Measurements from ENCODE around the gene ICE2. TPM values are rescaled to one million over a fixed set of nuclear protein-coding genes. Genes with fewer than 3 reads are reported as not detected.

ICE2 gene
- total RNA-seq, 2 donors from 2014 or later = 46.0 to 69.3 TPM

- peaks cover 71% of the 10 kb centered on the region for H3K36me3 Mint-ChIP-seq (ENCODE audit: low read depth)
Measured at GRCh38 chr15:60444289-60444912, 34.5 kb downstream of the ICE2 start.

GRCh38 chr15:60442763-60443162, 36.2 kb downstream of the ICE2 start:
- no peaks in the 10 kb centered on the region for H3K9me3 Mint-ChIP-seq
- peaks cover 3% of the 10 kb centered on the region for H3K4me1 Mint-ChIP-seq
- no peaks in the 10 kb centered on the region for H3K27me3 Mint-ChIP-seq
- H3K36me3 Mint-ChIP-seq (ENCODE audit: low read depth) = peaks cover 71% of the 10 kb centered on the region
- H3K27ac Mint-ChIP-seq = no peak overlapping the region
- no peak overlapping the region for H3K4me3 Mint-ChIP-seq
- ATAC-seq (replicated peaks) = no peak

More at GRCh38 chr15:60444289-60444912, 34.5 kb downstream of the ICE2 start:
- no peak for ATAC-seq (replicated peaks)
- H3K27me3 Mint-ChIP-seq = no peaks in the 10 kb centered on the region
- H3K4me1 Mint-ChIP-seq = peaks cover 3% of the 10 kb centered on the region
- no peaks in the 10 kb centered on the region for H3K9me3 Mint-ChIP-seq
- H3K4me3 Mint-ChIP-seq = no peak overlapping the region
- H3K27ac Mint-ChIP-seq = no peak overlapping the region

- ATAC-seq (replicated peaks) = no peak
- peaks cover 67% of the 10 kb centered on the region for H3K36me3 Mint-ChIP-seq (ENCODE audit: low read depth)
Measured at GRCh38 chr15:60442031-60442650, 36.8 kb downstream of the ICE2 start.

GRCh38 chr15:60441331-60441730, 37.6 kb downstream of the ICE2 start:
- H3K27ac Mint-ChIP-seq = peak overlapping the region; percentile 7
- no peaks in the 10 kb centered on the region for H3K9me3 Mint-ChIP-seq
- H3K27me3 Mint-ChIP-seq = no peaks in the 10 kb centered on the region
- ATAC-seq (replicated peaks) = no peak
- H3K4me3 Mint-ChIP-seq = no peak overlapping the region
- peaks cover 3% of the 10 kb centered on the region for H3K4me1 Mint-ChIP-seq
- peaks cover 58% of the 10 kb centered on the region for H3K36me3 Mint-ChIP-seq (ENCODE audit: low read depth)

More at GRCh38 chr15:60442031-60442650, 36.8 kb downstream of the ICE2 start:
- no peaks in the 10 kb centered on the region for H3K9me3 Mint-ChIP-seq
- no peaks in the 10 kb centered on the region for H3K27me3 Mint-ChIP-seq
- no peak overlapping the region for H3K4me3 Mint-ChIP-seq
- peaks cover 3% of the 10 kb centered on the region for H3K4me1 Mint-ChIP-seq
- H3K27ac Mint-ChIP-seq = no peak overlapping the region

GRCh38 chr15:60438646-60439045, 40.3 kb downstream of the ICE2 start:
- ATAC-seq (replicated peaks) = no peak
- Mint-ChIP-seq H3K9me3 (no peaks in the 10 kb centered on the region), H3K4me3 (no peak overlapping the region), H3K27ac (no peak overlapping the region), H3K4me1 (peaks cover 3% of the 10 kb centered on the region), H3K36me3 (ENCODE audit: low read depth) (peaks cover 68% of the 10 kb centered on the region), H3K27me3 (no peaks in the 10 kb centered on the region)

- Mint-ChIP-seq H3K36me3 (ENCODE audit: low read depth) (peaks cover 56% of the 10 kb centered on the region), H3K4me1 (peaks cover 3% of the 10 kb centered on the region), H3K27ac (no peak overlapping the region), H3K27me3 (no peaks in the 10 kb centered on the region), H3K4me3 (no peak overlapping the region), H3K9me3 (no peaks in the 10 kb centered on the region)
- ATAC-seq (replicated peaks) = no peak
Measured at GRCh38 chr15:60428935-60429334, 50.0 kb downstream of the ICE2 start.

- ATAC-seq (replicated peaks) = no peak
- Mint-ChIP-seq H3K9me3 (no peaks in the 10 kb centered on the region), H3K27me3 (no peaks in the 10 kb centered on the region), H3K4me3 (no peak overlapping the region), H3K4me1 (peaks cover 6% of the 10 kb centered on the region), H3K36me3 (ENCODE audit: low read depth) (peaks cover 62% of the 10 kb centered on the region), H3K27ac (no peak overlapping the region)
Measured at GRCh38 chr15:60426870-60427508, 52.0 kb downstream of the ICE2 start.

GRCh38 chr15:60425461-60425860, 53.5 kb downstream of the ICE2 start:
- no peak for ATAC-seq (replicated peaks)
- H3K27me3 Mint-ChIP-seq = no peaks in the 10 kb centered on the region
- no peak overlapping the region for H3K4me3 Mint-ChIP-seq

GRCh38 chr15:60424006-60424405, 54.9 kb downstream of the ICE2 start:
- H3K4me3 Mint-ChIP-seq = no peak overlapping the region

More at GRCh38 chr15:60425461-60425860, 53.5 kb downstream of the ICE2 start:
- Mint-ChIP-seq H3K4me1 (peaks cover 6% of the 10 kb centered on the region), H3K36me3 (ENCODE audit: low read depth) (peaks cover 52% of the 10 kb centered on the region), H3K9me3 (no peaks in the 10 kb centered on the region), H3K27ac (no peak overlapping the region)

GRCh38 chr15:60423537-60423936, 55.4 kb downstream of the ICE2 start:
- ATAC-seq (replicated peaks) = peak; percentile 77
- Mint-ChIP-seq H3K4me3 (no peak overlapping the region), H3K27me3 (no peaks in the 10 kb centered on the region)

More at GRCh38 chr15:60424006-60424405, 54.9 kb downstream of the ICE2 start:
- peaks cover 46% of the 10 kb centered on the region for H3K36me3 Mint-ChIP-seq (ENCODE audit: low read depth)
- no peaks in the 10 kb centered on the region for H3K9me3 Mint-ChIP-seq
- no peaks in the 10 kb centered on the region for H3K27me3 Mint-ChIP-seq
- peak overlapping the region; percentile 79 for H3K27ac Mint-ChIP-seq
- peaks cover 6% of the 10 kb centered on the region for H3K4me1 Mint-ChIP-seq
- no peak for ATAC-seq (replicated peaks)

GRCh38 chr15:60421544-60421943, 57.4 kb downstream of the ICE2 start:
- Mint-ChIP-seq H3K4me1 (peaks cover 6% of the 10 kb centered on the region), H3K27ac (no peak overlapping the region), H3K4me3 (no peak overlapping the region), H3K36me3 (ENCODE audit: low read depth) (peaks cover 31% of the 10 kb centered on the region), H3K27me3 (no peaks in the 10 kb centered on the region), H3K9me3 (no peaks in the 10 kb centered on the region)
- no peak for ATAC-seq (replicated peaks)

More at GRCh38 chr15:60423537-60423936, 55.4 kb downstream of the ICE2 start:
- Mint-ChIP-seq H3K36me3 (ENCODE audit: low read depth) (peaks cover 45% of the 10 kb centered on the region), H3K9me3 (no peaks in the 10 kb centered on the region), H3K4me1 (peaks cover 6% of the 10 kb centered on the region), H3K27ac (peak overlapping the region; percentile 79)

GRCh38 chr15:60420203-60420716, 58.7 kb downstream of the ICE2 start:
- Mint-ChIP-seq H3K4me3 (no peak overlapping the region), H3K9me3 (no peaks in the 10 kb centered on the region), H3K27me3 (no peaks in the 10 kb centered on the region), H3K27ac (no peak overlapping the region), H3K36me3 (ENCODE audit: low read depth) (peaks cover 31% of the 10 kb centered on the region), H3K4me1 (peaks cover 6% of the 10 kb centered on the region)
- ATAC-seq (replicated peaks) = no peak

GRCh38 chr15:60419753-60420152, 59.2 kb downstream of the ICE2 start:
- Mint-ChIP-seq H3K36me3 (ENCODE audit: low read depth) (peaks cover 31% of the 10 kb centered on the region), H3K4me3 (no peak overlapping the region), H3K9me3 (no peaks in the 10 kb centered on the region), H3K4me1 (peaks cover 6% of the 10 kb centered on the region), H3K27me3 (no peaks in the 10 kb centered on the region), H3K27ac (no peak overlapping the region)
- ATAC-seq (replicated peaks) = no peak

GRCh38 chr15:60418096-60418495, 60.8 kb downstream of the ICE2 start:
- no peaks in the 10 kb centered on the region for H3K27me3 Mint-ChIP-seq
- no peak overlapping the region for H3K4me3 Mint-ChIP-seq
- no peaks in the 10 kb centered on the region for H3K4me1 Mint-ChIP-seq
- H3K27ac Mint-ChIP-seq = no peak overlapping the region
- ATAC-seq (replicated peaks) = no peak
- H3K9me3 Mint-ChIP-seq = no peaks in the 10 kb centered on the region
- H3K36me3 Mint-ChIP-seq (ENCODE audit: low read depth) = peaks cover 18% of the 10 kb centered on the region

- Mint-ChIP-seq H3K4me1 (no peaks in the 10 kb centered on the region), H3K27ac (no peak overlapping the region), H3K36me3 (ENCODE audit: low read depth) (peaks cover 9% of the 10 kb centered on the region), H3K4me3 (no peak overlapping the region), H3K9me3 (no peaks in the 10 kb centered on the region), H3K27me3 (no peaks in the 10 kb centered on the region)
- no peak for ATAC-seq (replicated peaks)
Measured at GRCh38 chr15:60417112-60417511, 61.8 kb downstream of the ICE2 start.

Measured in activated T-helper 17 cell treated with anti-CD3 and anti-CD28 coated beads, Interleukin-2, amount 50 U/mL, for 72 hours (primary cell).